Thyroid gland (tissue), 4 donors: ENCODE results near the gene TMEM94. TPM values are rescaled to one million over a fixed set of nuclear protein-coding genes. Genes with fewer than 3 reads are reported as not detected.

ENCODE experiments used
- DNase-seq, 2 donors: peaks; one replicate each; pipeline ENCODE4 v3.0.0-alpha.2; 2019
- H3K27ac ChIP-seq, 3 donors: fragments of 200-600 bp; sonication (generic); 1 replicate in 2 of 3; 2 replicates in 1 of 3; pipeline ENCODE4 v1.5.1; 2016 to 2019; ENCODE audit warnings: mild to moderate bottlenecking in 1 of 3, moderate library complexity in 1 of 3
- H3K27me3 ChIP-seq: fragments of 200-600 bp; sonication (generic); one replicate; pipeline ENCODE4 v1.5.1; 2019
- H3K36me3 ChIP-seq, 2 donors: fragments of 200-600 bp; sonication (generic); one replicate each; pipeline ENCODE4 v1.5.1; 2016 to 2019
- H3K4me1 ChIP-seq, 2 donors: fragments of 200-600 bp; sonication (generic); one replicate each; pipeline ENCODE4 v1.5.1; 2017 to 2019
- H3K4me3 ChIP-seq, 3 donors: fragments of 200-600 bp; sonication (generic); replicated peaks in 1 of 3; 1 replicate in 2 of 3; 2 replicates in 1 of 3; pipeline ENCODE4 v1.5.1; 2016; ENCODE audit warnings: mild to moderate bottlenecking in 1 of 3
- H3K9me3 ChIP-seq: fragments of 200-600 bp; sonication (generic); one replicate; pipeline ENCODE4 v1.5.1; 2017
- POLR2A ChIP-seq, 2 donors: fragments of 450-650 bp; IDR thresholded peaks; one replicate each; pipeline ENCODE4 v1.6.1; 2017; ENCODE audit warnings: antibody characterized with exemption in 2 of 2, mild to moderate bottlenecking in 2 of 2, moderate library complexity in 1 of 2
- WGBS, 2 donors: methylation state at CpG; one replicate each; pipeline ENCODE4 v1.1.5; 2017; 5-methylcytosine and 5-hydroxymethylcytosine counted together
- intact Hi-C: fragments of 100-400 bp; cut with DNase I; formaldehyde crosslinking; loops from one replicate; pipeline ENCODE4 v1.15.1; 2023
- total RNA-seq, 4 donors: library from RNA; depleted of rRNA; stranded (reverse); fragments of >200 nt; gene quantifications; one replicate each; pipeline ENCODE4 v1.2.3, GENCODE V29; 2016
- TF ChIP-seq, protein P1 (sequence below), 6 experiments: fragments of 200-600 bp in 3 of 6; fragments of 450-650 bp in 3 of 6; sonication (generic) in 3 of 6; IDR thresholded peaks; one replicate each; pipeline ENCODE4 v1.5.1; 2016 to 2019; ENCODE audit warnings: antibody characterized with exemption in 6 of 6, mild to moderate bottlenecking in 2 of 6, inconsistent platforms in 1 of 6, moderate library complexity in 1 of 6

The TMEM94 gene
- total RNA-seq, 4 donors from 2014 or later = 52.1 to 116 (median 92.7) TPM

DNA sequence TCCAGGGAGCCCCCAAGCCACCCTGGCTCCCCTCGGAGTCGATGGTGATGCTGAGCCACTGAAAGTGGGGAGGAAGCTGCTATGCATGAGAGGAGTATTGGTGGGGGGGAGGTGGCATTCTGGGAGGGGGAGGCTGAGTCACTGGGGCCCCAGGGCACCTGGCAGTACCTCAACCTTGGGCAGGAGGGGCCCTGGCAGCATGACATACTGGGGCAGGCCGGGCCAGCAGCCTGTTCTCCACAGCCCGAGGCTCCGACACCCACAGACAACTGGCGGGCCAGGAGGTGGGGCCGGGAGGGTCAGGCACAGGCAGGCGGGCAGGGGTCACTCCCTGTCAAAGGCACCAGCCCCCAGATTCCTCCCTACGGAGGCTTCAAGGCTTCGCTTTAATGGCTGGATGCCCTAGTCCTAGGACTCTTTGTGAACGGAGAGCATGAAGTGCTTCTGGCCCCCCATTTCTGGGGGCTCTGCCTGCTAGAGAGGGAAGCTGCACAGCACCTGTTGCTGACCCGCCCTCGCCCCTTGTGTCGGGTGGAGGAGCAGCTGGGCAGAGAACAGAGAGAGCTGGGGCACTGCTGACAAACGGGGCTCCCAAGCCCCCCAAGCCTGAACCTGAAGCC lies 58.0 kb downstream of the TMEM94 start:
- Histone ChIP-seq H3K4me1 (peaks cover 42 to 43% of the 10 kb centered on the region in 2 donors), H3K27ac (peak overlapping the region; percentile 85 to 87 (median 85)), H3K36me3 (peaks cover 0 to 4% of the 10 kb centered on the region in 2 donors), H3K27me3 (no peaks in the 10 kb centered on the region), H3K9me3 (no peaks in the 10 kb centered on the region), H3K4me3 (peak overlapping the region; percentile 43 to 98 (median 77))
- peak; percentile 64 to 69 for DNase-seq
- intact Hi-C loops = no loop called here
- WGBS, 2 donors = 17 to 28% methylated on average over 2 to 12 of the region's 15 CpGs
- no peak for TF ChIP-seq POLR2A (IDR thresholded peaks at IDR 0.05)
- TF ChIP-seq, protein P1, sequence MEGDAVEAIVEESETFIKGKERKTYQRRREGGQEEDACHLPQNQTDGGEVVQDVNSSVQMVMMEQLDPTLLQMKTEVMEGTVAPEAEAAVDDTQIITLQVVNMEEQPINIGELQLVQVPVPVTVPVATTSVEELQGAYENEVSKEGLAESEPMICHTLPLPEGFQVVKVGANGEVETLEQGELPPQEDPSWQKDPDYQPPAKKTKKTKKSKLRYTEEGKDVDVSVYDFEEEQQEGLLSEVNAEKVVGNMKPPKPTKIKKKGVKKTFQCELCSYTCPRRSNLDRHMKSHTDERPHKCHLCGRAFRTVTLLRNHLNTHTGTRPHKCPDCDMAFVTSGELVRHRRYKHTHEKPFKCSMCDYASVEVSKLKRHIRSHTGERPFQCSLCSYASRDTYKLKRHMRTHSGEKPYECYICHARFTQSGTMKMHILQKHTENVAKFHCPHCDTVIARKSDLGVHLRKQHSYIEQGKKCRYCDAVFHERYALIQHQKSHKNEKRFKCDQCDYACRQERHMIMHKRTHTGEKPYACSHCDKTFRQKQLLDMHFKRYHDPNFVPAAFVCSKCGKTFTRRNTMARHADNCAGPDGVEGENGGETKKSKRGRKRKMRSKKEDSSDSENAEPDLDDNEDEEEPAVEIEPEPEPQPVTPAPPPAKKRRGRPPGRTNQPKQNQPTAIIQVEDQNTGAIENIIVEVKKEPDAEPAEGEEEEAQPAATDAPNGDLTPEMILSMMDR (IDR thresholded peaks at IDR 0.05) = no peak

DNA sequence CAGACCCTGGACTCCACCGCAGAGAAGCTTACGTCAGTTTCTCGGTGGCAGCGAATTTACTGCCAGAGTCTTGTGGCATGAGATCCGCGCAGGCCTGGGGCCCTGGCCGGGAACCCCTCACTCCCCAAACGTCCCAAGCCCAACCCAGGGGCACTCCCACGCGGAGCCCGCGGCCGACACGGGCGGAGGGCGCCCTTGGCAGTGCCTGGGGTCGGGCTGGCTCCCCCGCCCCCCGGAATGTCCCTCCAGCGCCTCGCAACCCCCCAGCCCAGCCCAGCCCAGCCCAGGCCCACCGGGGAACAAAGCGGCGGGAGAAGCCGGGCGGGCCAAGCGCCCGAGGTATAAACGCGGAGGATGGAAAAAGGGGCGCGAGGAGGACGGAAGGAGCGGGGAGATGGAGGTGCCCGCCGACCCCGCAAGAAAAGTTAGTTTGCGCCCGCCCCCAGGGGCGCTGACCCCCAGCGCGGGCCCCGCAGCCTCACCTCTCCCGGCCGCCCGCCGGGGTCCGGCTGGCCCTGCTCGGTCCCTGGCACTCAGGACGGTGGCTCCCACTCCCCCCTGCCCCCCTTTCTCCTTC lies 58.6 kb downstream of the TMEM94 start:
- H3K4me1 ChIP-seq = peaks cover 38 to 39% of the 10 kb centered on the region in 2 donors

DNA sequence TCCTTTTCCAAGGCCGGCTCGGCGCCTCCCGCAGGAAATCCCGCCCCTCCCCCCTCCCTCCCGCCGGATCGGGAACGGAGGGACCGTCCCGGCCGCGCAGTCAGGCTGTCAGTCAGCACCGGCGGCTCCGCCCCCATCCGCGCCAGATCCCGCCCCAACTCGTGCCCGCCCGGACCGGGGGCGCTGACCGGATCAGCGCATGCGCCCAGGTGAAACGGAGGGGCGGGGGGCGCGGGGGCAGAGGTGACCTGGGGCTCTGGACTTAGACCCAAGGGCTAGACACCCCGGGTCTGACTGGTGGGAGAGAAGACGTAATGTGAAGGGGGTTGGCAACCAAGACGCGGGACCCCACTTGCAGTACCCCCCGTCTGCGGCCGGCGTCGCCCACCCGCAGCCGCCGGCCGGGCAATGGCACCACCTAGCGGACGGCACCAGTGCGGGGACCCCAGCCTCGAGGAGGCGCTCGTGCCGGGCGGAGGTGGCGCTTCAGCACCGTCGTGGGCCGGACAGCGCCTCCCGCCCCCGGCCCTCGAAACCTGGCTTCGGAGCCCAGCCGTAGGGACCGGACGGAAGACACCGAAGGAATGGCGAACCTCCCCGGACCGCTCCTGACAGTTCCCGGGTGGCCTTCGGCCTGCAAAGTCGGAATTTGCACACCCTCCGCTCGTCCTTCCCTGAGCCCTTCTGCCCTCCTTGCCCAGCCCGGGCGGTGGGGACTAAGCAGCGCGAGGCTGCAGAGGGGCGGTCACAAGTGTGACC lies 59.2 kb downstream of the TMEM94 start, which contains the start of gene CASKIN2:
Gene CASKIN2, minus strand, starts transcription at position 42 of the 759 bp plus-strand sequence. CDS start 1,733 bp downstream, outside the sequence.
- TF ChIP-seq, protein P1 (IDR thresholded peaks at IDR 0.05) = peak; percentile 88 to 99 (median 96)
- no peak for TF ChIP-seq POLR2A (IDR thresholded peaks at IDR 0.05)
- WGBS, 2 donors = 0% methylated on average over 14 to 52 of the region's 78 CpGs
- H3K4me1 ChIP-seq = peaks cover 38 to 39% of the 10 kb centered on the region in 2 donors
- intact Hi-C loops = no loop called here
- DNase-seq = peak; percentile 96 to 97
- peak within 1 kb of the TSS; percentile 43 to 98 (median 77) for H3K4me3 ChIP-seq
- H3K27ac ChIP-seq = peak within 1 kb of the TSS; percentile 85 to 87 (median 85)
- no peaks in the 10 kb centered on the region for H3K27me3 ChIP-seq
- H3K36me3 ChIP-seq = peaks cover 0 to 4% of the 10 kb centered on the region in 2 donors
- no peaks in the 10 kb centered on the region for H3K9me3 ChIP-seq

More for the DNA sequence above, 58.6 kb downstream of the TMEM94 start:
- intact Hi-C loops = no loop called here
- TF ChIP-seq POLR2A (IDR thresholded peaks at IDR 0.05) = peak in 1 of 2 donors; percentile 49
- TF ChIP-seq, protein P1 (IDR thresholded peaks at IDR 0.05) = no peak
- DNase-seq = peak; percentile 33 to 37
- peak overlapping the region; percentile 85 to 87 (median 85) for H3K27ac ChIP-seq
- H3K4me3 ChIP-seq = peak overlapping the region; percentile 43 to 98 (median 77)
- WGBS, 2 donors = 0 to 4% methylated on average over 17 to 20 of the region's 50 CpGs
- no peaks in the 10 kb centered on the region for H3K27me3 ChIP-seq
- H3K9me3 ChIP-seq = no peaks in the 10 kb centered on the region
- peaks cover 0 to 4% of the 10 kb centered on the region in 2 donors for H3K36me3 ChIP-seq

DNA sequence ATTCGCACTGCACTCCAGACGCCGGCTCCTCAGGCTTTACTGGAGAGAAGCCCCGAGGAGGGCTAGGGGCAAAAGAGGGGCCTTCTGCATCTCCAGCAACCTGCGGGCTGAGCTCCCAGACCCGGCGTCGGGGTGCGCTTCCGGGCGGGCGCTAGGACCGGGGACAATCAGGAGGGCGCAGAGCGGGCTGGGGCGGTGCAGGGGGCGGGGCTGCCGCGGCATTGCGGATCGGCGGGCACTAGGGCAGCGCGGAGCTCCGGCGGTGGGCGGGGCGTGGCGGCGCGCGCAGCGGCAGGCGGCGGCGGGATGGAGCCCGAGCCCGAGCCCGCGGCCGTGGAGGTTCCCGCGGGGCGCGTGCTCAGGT lies 59.8 kb downstream of the TMEM94 start, which contains the start of gene TSEN54:
Gene TSEN54, plus strand, starts transcription at position 274 of the 364 bp plus-strand sequence. Its CDS starts 33 bp downstream, at position 307.
- intact Hi-C loops = no loop called here
- Histone ChIP-seq H3K27me3 (no peaks in the 10 kb centered on the region), H3K4me3 (peak within 1 kb of the TSS; percentile 43 to 98 (median 77)), H3K36me3 (peaks cover 0 to 4% of the 10 kb centered on the region in 2 donors), H3K27ac (peak within 1 kb of the TSS; percentile 70 to 87 (median 85)), H3K9me3 (no peaks in the 10 kb centered on the region), H3K4me1 (peaks cover 37 to 38% of the 10 kb centered on the region in 2 donors)
- peak in 1 of 2 donors; percentile 64 for TF ChIP-seq POLR2A (IDR thresholded peaks at IDR 0.05)
- TF ChIP-seq, protein P1 (IDR thresholded peaks at IDR 0.05) = no peak
- DNase-seq = peak; percentile 94
- 0% methylated on average over 11 of the region's 45 CpGs; no CpG with 5 or more reads in 1 of the 2 donors for WGBS, 2 donors
